B cell (primary cell): ENCODE results near the gene KBTBD6. TPM values are rescaled to one million over a fixed set of nuclear protein-coding genes. Genes with fewer than 3 reads are reported as not detected.
A peak's percentile ranks its signal among the peaks of the same experiment; 100 is the strongest.
"Not testable (repeated sequence)": the region's sequence is repeated elsewhere in the genome, so short reads cannot be mapped to it uniquely, and the experiment has no call there.

ENCODE experiments used
- ATAC-seq: fragments of 200-7000 bp; cut with Tn5 transposase; one replicate; pipeline ENCODE4 v1.10.0; 2021; ENCODE audit warnings: low read depth, mild to moderate bottlenecking, moderate number of reproducible peaks, moderate library complexity
- CTCF ChIA-PET: fragments of 350-600 bp; sonication (Branson Sonifier 250); formaldehyde crosslinking; loops from one replicate; lab custom pipeline; 2021; ENCODE audit warnings: antibody characterized with exemption, inconsistent platforms; lab: Charles Lee
- POLR2A ChIA-PET: fragments of 350-600 bp; sonication (Branson Sonifier 250); formaldehyde crosslinking; loops from one replicate; lab custom pipeline; 2021; ENCODE audit warnings: antibody characterized with exemption; lab: Charles Lee
- DNase-seq: peaks from one replicate; pipeline ENCODE4 v3.0.0; 2013
- H2AFZ ChIP-seq: 2 replicates; pipeline ENCODE4 v1.6.1; 2012; ENCODE audit warnings: mild to moderate bottlenecking, low read depth, low read length; ENCODE audit not compliant: insufficient read depth, poor library complexity, severe bottlenecking
- H3K27ac ChIP-seq, 2 donors: 1 replicate in 1 of 2; 2 replicates in 1 of 2; pipeline ENCODE4 v1.5.1; 2012 to 2013; ENCODE audit warnings: low read length in 2 of 2, mild to moderate bottlenecking in 2 of 2, moderate library complexity in 1 of 2
- H3K27me3 ChIP-seq, 4 experiments: fragments of 200-600 bp in 1 of 4; sonication (generic) in 1 of 4; replicated peaks in 1 of 4; 1 replicate in 2 of 4; 2 replicates in 2 of 4; pipeline versions ENCODE4 v1.6.1 to v1.7.0; 2013 to 2016; ENCODE audit warnings: low read length in 3 of 4, mild to moderate bottlenecking in 2 of 4, mixed read lengths in 1 of 4, moderate library complexity in 1 of 4; ENCODE audit not compliant: insufficient read depth in 4 of 4, control insufficient read depth in 3 of 4; ENCODE audit errors: control extremely low read depth in 1 of 4
- H3K36me3 ChIP-seq, 2 experiments: replicated peaks in 1 of 2; 1 replicate in 1 of 2; 2 replicates in 1 of 2; pipeline versions ENCODE4 v1.6.1 to v1.7.1; 2013; ENCODE audit warnings: low read length in 1 of 2; ENCODE audit not compliant: insufficient read depth in 2 of 2, control insufficient read depth in 1 of 2; ENCODE audit errors: control extremely low read depth in 1 of 2, extremely low read depth in 1 of 2
- H3K4me1 ChIP-seq, 2 donors: fragments of 200-600 bp in 1 of 2; sonication (generic) in 1 of 2; 1 replicate in 1 of 2; 2 replicates in 1 of 2; pipeline versions ENCODE4 v1.5.1 to v1.6.1; 2013 to 2017; ENCODE audit warnings: low read length in 2 of 2; ENCODE audit not compliant: control insufficient read depth in 2 of 2, insufficient read depth in 2 of 2
- H3K4me2 ChIP-seq: replicated peaks from 2 replicates; pipeline ENCODE3; 2012; ENCODE audit warnings: mild to moderate bottlenecking, low read depth, low read length; ENCODE audit not compliant: poor library complexity, severe bottlenecking
- H3K4me3 ChIP-seq, 5 experiments: fragments of 200-600 bp in 1 of 5; sonication (generic) in 1 of 5; 1 replicate in 3 of 5; 2 replicates in 2 of 5; pipeline versions ENCODE4 v1.5.1 to v1.7.0; 2011 to 2016; ENCODE audit warnings: low read length in 4 of 5, mild to moderate bottlenecking in 4 of 5, low read depth in 2 of 5, control low read depth in 1 of 5, moderate library complexity in 1 of 5; ENCODE audit not compliant: insufficient read depth in 1 of 5; ENCODE audit errors: control extremely low read depth in 1 of 5, extremely low read depth in 1 of 5
- H3K79me2 ChIP-seq: fragments of 200-600 bp; sonication (generic); one replicate; pipeline ENCODE4 v1.6.0; 2016; ENCODE audit warnings: low read length; ENCODE audit not compliant: control insufficient read depth, insufficient read depth
- H3K9ac ChIP-seq: fragments of 200-600 bp; sonication (generic); 2 replicates; pipeline ENCODE4 v1.6.1; 2017; ENCODE audit warnings: mild to moderate bottlenecking, low read length, moderate library complexity
- H3K9me3 ChIP-seq, 3 donors: one replicate each; pipeline versions ENCODE4 v1.6.1 to v1.7.1; 2013; ENCODE audit warnings: low read length in 2 of 3; ENCODE audit not compliant: control insufficient read depth in 2 of 3, insufficient read depth in 1 of 3; ENCODE audit errors: control extremely low read depth in 1 of 3
- H4K20me1 ChIP-seq: 2 replicates; pipeline ENCODE4 v1.6.0; 2012; ENCODE audit warnings: mild to moderate bottlenecking, low read length; ENCODE audit not compliant: insufficient read depth, control insufficient read depth, poor library complexity, severe bottlenecking
- H3K27ac Mint-ChIP-seq: one replicate; pipeline ENCODE4 v1.8.0; 2021; ENCODE audit warnings: mixed read lengths
- H3K27me3 Mint-ChIP-seq: one replicate; pipeline ENCODE4 v1.8.0; 2021; ENCODE audit warnings: mixed read lengths
- H3K4me1 Mint-ChIP-seq: one replicate; pipeline ENCODE4 v1.8.0; 2021; ENCODE audit warnings: mixed read lengths
- H3K4me3 Mint-ChIP-seq: one replicate; pipeline ENCODE4 v1.8.0; 2021; ENCODE audit warnings: mixed read lengths
- H3K9me3 Mint-ChIP-seq: one replicate; pipeline ENCODE4 v1.8.0; 2022; ENCODE audit warnings: mixed read lengths; ENCODE audit not compliant: insufficient read depth
- EZH2 ChIP-seq: IDR thresholded peaks from 2 replicates; pipeline ENCODE4 v1.6.1; 2012; ENCODE audit warnings: borderline replicate concordance, low read depth, mild to moderate bottlenecking, moderate library complexity, low read length; ENCODE audit not compliant: insufficient read depth, poor library complexity, severe bottlenecking
- WGBS: methylation state at CpG from one replicate; pipeline ENCODE4 v1.1.5; 2013; ENCODE audit warnings: missing lambda C conversion rate; ENCODE audit not compliant: insufficient coverage; 5-methylcytosine and 5-hydroxymethylcytosine counted together
- intact Hi-C: fragments of 100-400 bp; cut with micrococcal nuclease; formaldehyde crosslinking; loops from one replicate; pipeline ENCODE4 v1.10.0; 2022
- polyA plus RNA-seq: library from polyadenylated mRNA; depleted of rRNA; stranded (reverse); fragments of >200 nt; gene quantifications from 2 replicates; pipeline ENCODE4 v1.2.3, GENCODE V29; 2012
- total RNA-seq, 2 donors: library from RNA; stranded (reverse); fragments of 120-200 nt in 1 of 2; gene quantifications; 1 replicate in 1 of 2; 2 replicates in 1 of 2; pipeline versions ENCODE4 v1.2.3 to v1.2.4, GENCODE V29; 2013 to 2022
- TF ChIP-seq, protein P1 (sequence below): fragments of 200-600 bp; IDR thresholded peaks from one replicate; pipeline ENCODE4 v1.8.0; 2022; ENCODE audit warnings: antibody characterized with exemption, mild to moderate bottlenecking

Gene KBTBD6
- total and polyA plus RNA-seq, 2 donors (not counting 1 experiment from before 2014, with no cell fraction given): 0.63 to 8.5 TPM

- peaks cover 38% of the 10 kb centered on the region for H3K4me1 Mint-ChIP-seq
- no peak for TF ChIP-seq EZH2
- TF ChIP-seq, protein P1, sequence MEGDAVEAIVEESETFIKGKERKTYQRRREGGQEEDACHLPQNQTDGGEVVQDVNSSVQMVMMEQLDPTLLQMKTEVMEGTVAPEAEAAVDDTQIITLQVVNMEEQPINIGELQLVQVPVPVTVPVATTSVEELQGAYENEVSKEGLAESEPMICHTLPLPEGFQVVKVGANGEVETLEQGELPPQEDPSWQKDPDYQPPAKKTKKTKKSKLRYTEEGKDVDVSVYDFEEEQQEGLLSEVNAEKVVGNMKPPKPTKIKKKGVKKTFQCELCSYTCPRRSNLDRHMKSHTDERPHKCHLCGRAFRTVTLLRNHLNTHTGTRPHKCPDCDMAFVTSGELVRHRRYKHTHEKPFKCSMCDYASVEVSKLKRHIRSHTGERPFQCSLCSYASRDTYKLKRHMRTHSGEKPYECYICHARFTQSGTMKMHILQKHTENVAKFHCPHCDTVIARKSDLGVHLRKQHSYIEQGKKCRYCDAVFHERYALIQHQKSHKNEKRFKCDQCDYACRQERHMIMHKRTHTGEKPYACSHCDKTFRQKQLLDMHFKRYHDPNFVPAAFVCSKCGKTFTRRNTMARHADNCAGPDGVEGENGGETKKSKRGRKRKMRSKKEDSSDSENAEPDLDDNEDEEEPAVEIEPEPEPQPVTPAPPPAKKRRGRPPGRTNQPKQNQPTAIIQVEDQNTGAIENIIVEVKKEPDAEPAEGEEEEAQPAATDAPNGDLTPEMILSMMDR: no peak
- CTCF ChIA-PET: no interaction called here
- H3K27ac ChIP-seq: no peak overlapping the region
- POLR2A ChIA-PET: interaction anchor here (2.5 kb wide), 1 partner anchor 60 kb away, joined by 9 read pairs; the partner anchor contains the start of gene KBTBD7
- H2AFZ ChIP-seq: no peak overlapping the region
- H3K79me2 ChIP-seq: peaks cover 25% of the 10 kb centered on the region
- intact Hi-C loops: loop anchor here (2.0 to 5.0 kb wide), 4 partner anchors 115 to 1138 kb away; partner anchors contain the start of genes AKAP11, ELF1, MRPS31 and SLC25A15
- WGBS: 97% methylated on average over 6 of the region's 6 CpGs
- H3K27me3 Mint-ChIP-seq: no peaks in the 10 kb centered on the region
- no peaks in the 10 kb centered on the region for H3K27me3 ChIP-seq
- no peaks in the 10 kb centered on the region for H3K36me3 ChIP-seq
- no peak overlapping the region for H3K9ac ChIP-seq
- H4K20me1 ChIP-seq: no peaks in the 10 kb centered on the region
- no peaks in the 10 kb centered on the region for H3K9me3 Mint-ChIP-seq
- peaks cover 24% of the 10 kb centered on the region in 2 donors for H3K4me1 ChIP-seq
- ATAC-seq (no peak), DNase-seq (peak; percentile 3)
- H3K4me3 Mint-ChIP-seq: peak overlapping the region; percentile 99
- no peak overlapping the region for H3K27ac Mint-ChIP-seq
- no peak overlapping the region for H3K4me2 ChIP-seq
- H3K9me3 ChIP-seq: no peaks in the 10 kb centered on the region
- no peak overlapping the region for H3K4me3 ChIP-seq
These were observed 1.3 kb upstream of the KBTBD6 start for GRCh38 chr13:41133951-41134350.

DNA sequence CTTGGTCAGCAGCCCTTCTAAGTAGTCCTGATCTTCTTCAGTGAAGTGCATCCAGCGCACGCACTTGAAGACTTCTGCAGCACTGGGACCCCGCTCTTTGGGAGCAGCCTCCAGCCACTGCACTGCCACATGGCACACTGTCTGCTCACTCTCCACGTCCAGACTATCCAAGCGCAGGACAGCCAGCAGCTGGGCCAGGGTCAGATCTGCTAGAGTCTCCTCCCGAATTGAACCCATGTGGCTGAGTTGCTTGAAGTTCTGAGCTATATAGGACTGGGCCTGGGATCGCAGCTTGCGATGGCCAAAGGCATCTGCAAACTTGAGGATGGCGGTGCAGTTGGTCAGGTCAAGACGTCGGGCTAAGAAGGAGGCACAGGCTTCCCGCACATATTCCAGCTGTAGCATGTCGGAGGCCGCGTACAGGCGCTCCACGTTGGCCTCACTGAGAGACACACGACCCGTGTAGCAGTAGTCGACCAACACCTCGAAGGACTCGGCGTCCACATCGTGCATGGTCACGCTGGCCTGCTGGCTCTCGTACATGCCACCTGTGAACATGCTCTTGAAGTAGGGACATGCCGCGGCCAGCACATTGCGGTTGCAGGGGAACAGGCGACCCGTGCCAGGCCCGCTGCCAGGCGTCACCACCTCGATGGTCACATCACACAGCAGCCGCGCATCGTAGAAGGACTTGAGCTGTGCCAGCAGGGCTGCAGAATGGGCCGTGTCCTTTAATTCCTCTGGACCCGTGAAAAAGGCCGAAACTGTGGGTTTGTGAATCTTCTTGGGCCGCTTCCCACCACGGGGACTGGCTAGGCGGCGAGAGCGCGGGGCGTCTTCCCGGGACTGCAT lies 716 bp downstream of the KBTBD6 start:
- Histone ChIP-seq H3K9ac (peak overlapping the region; percentile 70), H3K4me2 (peak overlapping the region; percentile 68), H3K27ac (peak overlapping the region; percentile 19 to 79), H2AFZ (peak overlapping the region; percentile 88), H3K4me3 (peak overlapping the region; percentile 68 to 99 (median 84)), H3K4me1 (peaks cover 24% of the 10 kb centered on the region in 2 donors), H3K79me2 (peaks cover 33% of the 10 kb centered on the region)
- peak overlapping the region; percentile 99 for H3K4me3 Mint-ChIP-seq
- H3K9me3 ChIP-seq, H3K27me3 Mint-ChIP-seq, ATAC-seq, H3K27me3 ChIP-seq, H3K36me3 ChIP-seq, H4K20me1 ChIP-seq, H3K9me3 Mint-ChIP-seq: not testable (repeated sequence)
- H3K4me1 Mint-ChIP-seq: peaks cover 43% of the 10 kb centered on the region
- POLR2A ChIA-PET: interaction anchor here (2.5 kb wide), 1 partner anchor 62 kb away, joined by 9 read pairs; the partner anchor contains the start of gene KBTBD7
- intact Hi-C loops: loop anchor here (1.0 to 5.0 kb wide), 10 partner anchors 62 to 1140 kb away; partner anchors contain the start of genes AKAP11, ELF1, KBTBD7 and MRPS31
- CTCF ChIA-PET: interaction anchor here (1.1 kb wide), 1 partner anchor 131 kb away, joined by 3 read pairs; no protein-coding TSS in a partner anchor
- 40% methylated on average over 47 of the region's 48 CpGs for WGBS
- DNase-seq: peak; percentile 24
- peak overlapping the region; percentile 95 for H3K27ac Mint-ChIP-seq

DNA sequence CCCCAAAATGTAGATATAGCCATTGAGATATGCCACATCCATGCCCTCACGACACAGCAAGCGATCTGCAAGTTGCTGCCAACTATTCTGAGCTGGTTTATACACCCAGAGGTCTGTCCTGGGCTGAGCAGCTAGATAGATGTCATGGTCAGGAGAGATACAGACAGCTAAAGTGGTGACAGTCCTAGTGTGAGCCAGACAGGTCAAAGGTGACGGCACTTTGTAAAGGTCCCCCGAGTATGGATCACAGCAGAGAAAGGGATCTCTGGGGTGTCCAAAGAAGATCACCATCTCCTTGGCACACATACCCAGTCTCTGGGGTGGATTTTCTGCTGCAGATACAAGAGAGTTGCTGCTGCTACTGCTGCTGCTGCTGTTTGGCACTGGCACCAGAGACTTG lies 1.4 kb downstream of the KBTBD6 start:
- intact Hi-C loops: loop anchor here (5.0 kb wide), 3 partner anchors 344 to 1141 kb away; partner anchors contain the start of genes AKAP11, MRPS31 and SLC25A15
- H4K20me1 ChIP-seq, CTCF ChIA-PET, H3K9me3 Mint-ChIP-seq, H2AFZ ChIP-seq, H3K27me3 ChIP-seq, ATAC-seq, H3K9ac ChIP-seq, H3K27me3 Mint-ChIP-seq, H3K36me3 ChIP-seq, H3K9me3 ChIP-seq, H3K27ac Mint-ChIP-seq, DNase-seq, H3K4me3 ChIP-seq, H3K27ac ChIP-seq: not testable (repeated sequence)
- peaks cover 43% of the 10 kb centered on the region for H3K4me1 Mint-ChIP-seq
- peak overlapping the region; percentile 31 for H3K4me2 ChIP-seq
- H3K4me3 Mint-ChIP-seq: peak overlapping the region; percentile 99
- POLR2A ChIA-PET: interaction anchor here (2.5 kb wide), 1 partner anchor 63 kb away, joined by 9 read pairs; the partner anchor contains the start of gene KBTBD7
- WGBS: 100% methylated on average over 2 of the region's 4 CpGs
- peaks cover 24% of the 10 kb centered on the region in 2 donors for H3K4me1 ChIP-seq
- H3K79me2 ChIP-seq: peaks cover 33% of the 10 kb centered on the region
